Fibroblast of the aortic adventitia (primary cell): Measurements from ENCODE around the gene ENGASE. TPM values are rescaled to one million over a fixed set of nuclear protein-coding genes. Genes with fewer than 3 reads are reported as not detected.
A peak's percentile ranks its signal among the peaks of the same experiment; 100 is the strongest.

ENCODE experiments used
- DNase-seq: peaks from one replicate; pipeline ENCODE4 v3.0.0-alpha.2; 2010; ENCODE audit warnings: low read depth
- H3K4me3 ChIP-seq: 2 replicates; pipeline ENCODE4 v1.5.1; 2011; ENCODE audit warnings: low read depth, mild to moderate bottlenecking, control low read depth, low read length, moderate library complexity
- CTCF ChIP-seq: IDR thresholded peaks from 2 replicates; pipeline ENCODE4 v1.5.1; 2011; ENCODE audit warnings: mild to moderate bottlenecking, low read length, control low read depth, inconsistent platforms; ENCODE audit not compliant: insufficient read depth
- total RNA-seq: library from RNA; depleted of rRNA; stranded (reverse); fragments of >200 nt; gene quantifications from 2 replicates; pipeline ENCODE4 v1.2.3, GENCODE V29; 2012; ENCODE audit warnings: low replicate concordance

The ENGASE gene
- total RNA-seq, 1 donor: 8.4 TPM

DNA sequence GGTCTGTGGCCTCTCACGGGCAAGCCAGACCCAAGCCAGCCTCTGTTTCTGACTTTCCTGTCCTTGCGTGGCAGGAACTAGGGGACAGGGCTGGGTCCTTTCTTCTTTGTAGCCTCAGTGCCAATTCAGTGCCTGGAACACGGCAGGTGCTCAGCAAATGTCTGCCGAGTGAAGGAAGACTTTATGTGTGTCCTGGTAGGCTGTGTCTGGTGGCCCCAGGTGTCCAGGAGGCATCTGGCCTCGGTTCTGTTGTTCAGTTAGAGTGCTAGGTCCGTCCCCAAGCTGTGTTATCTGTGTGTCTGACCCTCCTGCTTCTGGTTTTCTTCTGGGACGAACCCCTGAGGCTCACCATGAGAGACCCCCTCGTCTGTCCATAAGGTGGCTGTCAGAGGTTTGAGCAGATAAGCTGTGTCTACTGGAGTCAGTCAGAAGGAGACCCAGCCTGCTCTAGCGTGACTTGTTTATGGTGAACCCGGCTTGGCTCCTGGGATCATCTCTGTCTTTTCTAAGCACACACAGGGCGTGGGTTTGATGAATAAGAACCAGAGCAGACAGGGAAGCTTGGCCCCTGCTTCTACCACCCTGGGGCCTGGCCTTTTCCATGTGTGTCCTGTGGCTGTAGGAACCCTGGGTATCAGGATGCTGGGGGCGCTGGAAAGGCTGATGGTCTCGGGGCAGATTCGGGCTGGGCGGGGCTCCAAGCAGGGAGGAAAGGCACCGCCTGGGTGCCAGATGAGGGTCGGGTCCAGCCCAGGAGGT lies 39.3 kb downstream of the ENGASE start:
- no peak overlapping the region for H3K4me3 ChIP-seq
- no peak for TF ChIP-seq CTCF
- DNase-seq: no peak

DNA sequence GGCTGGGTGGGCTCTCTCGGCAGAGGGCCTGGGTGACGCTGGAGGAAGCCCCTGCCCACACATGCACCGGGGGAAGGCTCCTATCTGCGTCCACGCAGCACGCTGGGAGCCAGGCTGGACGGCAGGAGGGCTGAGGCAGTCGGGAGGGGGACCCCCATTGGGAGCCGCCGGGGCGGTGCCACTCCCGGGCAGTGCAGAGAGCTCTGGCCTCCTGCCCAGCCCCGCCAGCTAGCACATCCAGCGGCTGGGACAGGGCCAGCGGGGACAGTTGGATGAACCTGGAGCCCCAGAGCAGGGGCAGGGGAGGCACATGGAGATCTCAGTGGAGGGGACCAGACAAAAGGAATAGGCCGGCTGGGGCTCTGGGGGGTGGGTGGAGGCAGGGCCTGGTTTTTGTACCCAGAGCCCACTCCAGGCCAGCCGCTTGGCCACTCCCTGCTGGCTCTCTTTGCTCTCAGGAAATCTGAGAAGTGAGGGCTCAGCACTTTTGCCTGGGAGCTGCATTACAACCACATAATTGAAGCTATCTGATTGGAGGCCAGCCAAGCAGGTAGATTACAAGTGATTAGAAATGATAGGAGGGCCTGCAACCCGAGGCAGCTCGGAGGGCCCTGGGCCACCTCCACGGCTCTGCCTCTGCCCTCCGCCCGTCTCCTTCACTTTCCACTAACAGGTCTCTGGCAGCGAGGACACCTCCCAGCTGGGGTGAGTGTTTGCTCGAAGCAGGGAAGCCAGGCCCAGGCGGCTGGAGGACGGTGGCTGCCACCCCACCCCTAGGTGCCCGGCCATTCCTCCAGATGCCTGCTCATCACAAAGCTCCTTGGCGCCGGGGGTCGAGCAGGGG lies 40.1 kb downstream of the ENGASE start:
- DNase-seq: peak; percentile 2
- TF ChIP-seq CTCF: no peak
- H3K4me3 ChIP-seq: no peak overlapping the region

DNA sequence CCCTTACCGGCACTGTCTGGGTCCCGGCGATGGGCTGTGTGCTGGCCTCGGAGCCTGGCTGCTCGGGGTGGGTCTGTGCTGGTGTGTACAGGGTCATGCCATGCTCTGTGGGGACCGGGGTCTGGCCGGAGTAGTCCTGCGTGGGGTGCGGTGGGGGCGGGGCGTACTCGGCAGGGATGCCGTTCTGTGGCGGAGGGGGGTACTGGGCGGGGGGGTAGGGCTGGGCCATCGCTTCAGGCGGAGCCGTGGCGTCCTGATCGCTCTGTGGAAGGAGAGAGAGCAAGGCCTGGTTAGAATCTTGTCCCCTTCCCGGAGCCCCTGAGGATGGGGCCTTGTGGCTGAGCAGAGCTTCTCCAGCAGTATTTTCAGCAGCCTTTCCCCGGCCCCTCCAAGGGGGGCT lies 40.9 kb downstream of the ENGASE start:
- H3K4me3 ChIP-seq: no peak overlapping the region
- DNase-seq: no peak
- no peak for TF ChIP-seq CTCF

GRCh38 chr17:79116575-79117368 lies 42.1 kb downstream of the ENGASE start:
- no peak for TF ChIP-seq CTCF
- DNase-seq: no peak
- no peak overlapping the region for H3K4me3 ChIP-seq

DNA sequence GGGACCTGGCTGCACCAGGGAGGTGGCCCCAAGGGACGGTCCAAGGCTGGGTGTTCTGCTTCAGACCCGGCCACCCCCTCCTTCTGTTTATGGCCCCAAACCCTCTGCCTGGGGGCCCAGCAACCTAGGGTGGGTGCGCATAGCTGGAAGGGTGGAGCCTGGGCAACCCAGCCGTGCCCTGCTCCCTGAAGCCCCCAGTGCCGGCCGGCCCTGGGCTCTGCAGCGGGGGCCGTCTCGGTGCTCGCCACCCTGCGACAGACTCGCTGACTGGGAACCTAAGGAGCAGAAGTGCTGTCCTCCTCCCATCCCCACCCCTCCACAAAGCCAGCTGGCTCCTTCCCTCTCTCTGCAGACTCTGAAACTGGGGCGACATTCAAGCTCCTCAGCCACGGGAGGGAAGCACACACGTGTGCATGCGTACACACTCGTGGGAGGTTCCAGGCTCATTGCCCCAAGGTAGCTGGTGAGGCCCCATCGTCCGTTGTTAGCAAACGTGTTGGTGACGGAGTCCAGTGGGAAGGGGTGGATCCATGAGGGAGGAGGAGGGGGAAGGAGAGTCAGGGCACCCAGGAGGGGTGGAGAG lies 43.4 kb downstream of the ENGASE start:
- no peak for DNase-seq
- H3K4me3 ChIP-seq: no peak overlapping the region
- no peak for TF ChIP-seq CTCF

DNA sequence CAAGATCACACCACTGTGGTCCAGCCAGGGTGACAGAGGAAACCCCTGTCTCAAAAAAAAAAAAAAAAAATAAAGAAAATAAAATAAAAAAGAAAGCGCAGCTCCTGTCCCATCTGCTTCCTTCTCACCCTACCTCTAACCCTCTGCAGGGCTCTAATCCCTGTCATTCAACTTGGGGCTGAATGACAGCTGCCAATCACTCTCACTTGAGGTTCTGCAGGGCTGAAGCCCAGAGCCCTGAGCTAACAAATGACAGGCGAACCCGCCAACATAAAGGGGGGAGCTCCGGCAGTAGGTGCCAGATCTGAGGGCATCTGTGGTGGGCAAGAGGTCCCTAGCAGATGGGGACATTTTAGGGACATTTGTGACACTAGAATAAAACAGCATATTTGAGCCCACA lies 44.3 kb downstream of the ENGASE start:
- no peak overlapping the region for H3K4me3 ChIP-seq
- DNase-seq: no peak
- no peak for TF ChIP-seq CTCF
